ENCODE results near the gene QSOX1.

QSOX1 gene

GRCh38 chr1:180144659-180145357 lies 9.9 kb upstream of the QSOX1 start:
- TF ChIP-seq CTCF (IDR thresholded peaks at IDR 0.05; ENCODE audit: insufficient read depth, low read depth, low read length, missing control alignments), result no peak
- DNase-seq (ENCODE audit: low read depth), result no peak
- H3K4me3 ChIP-seq (ENCODE audit: low read depth, low read length), result no peak overlapping the region

- no peak overlapping the region for H3K4me3 ChIP-seq (ENCODE audit: low read depth, low read length)
- TF ChIP-seq CTCF (IDR thresholded peaks at IDR 0.05; ENCODE audit: insufficient read depth, low read depth, low read length, missing control alignments), result no peak
- DNase-seq (ENCODE audit: low read depth), result no peak
These were observed 9.2 kb upstream of the QSOX1 start for GRCh38 chr1:180145446-180145845.

DNA sequence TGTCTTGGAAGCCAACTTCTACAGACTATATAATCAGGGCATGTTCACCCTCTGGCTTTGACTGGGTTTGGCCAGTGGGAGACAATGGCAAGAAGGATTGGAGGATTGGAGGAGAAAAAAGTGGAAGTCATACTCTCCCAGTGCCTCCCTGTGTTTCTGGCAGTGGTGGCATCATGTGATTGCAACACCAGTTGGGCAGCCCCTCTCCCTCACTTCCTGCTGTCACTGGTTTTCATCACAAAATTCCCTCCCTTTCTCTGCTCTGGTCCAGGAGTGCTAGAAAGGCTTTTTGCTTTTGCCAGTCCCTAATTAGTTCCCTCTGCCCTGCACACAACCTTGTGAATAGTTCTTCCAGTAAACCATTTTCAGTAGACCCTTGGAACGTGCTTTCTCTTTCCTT lies 3.7 kb upstream of the QSOX1 start:
- DNase-seq (ENCODE audit: low read depth), result no peak
- TF ChIP-seq CTCF (IDR thresholded peaks at IDR 0.05; ENCODE audit: insufficient read depth, low read depth, low read length, missing control alignments), result no peak
- no peak overlapping the region for H3K4me3 ChIP-seq (ENCODE audit: low read depth, low read length)

GRCh38 chr1:180151508-180151907 lies 3.2 kb upstream of the QSOX1 start:
- DNase-seq (ENCODE audit: low read depth), result no peak
- no peak overlapping the region for H3K4me3 ChIP-seq (ENCODE audit: low read depth, low read length)
- no peak for TF ChIP-seq CTCF (IDR thresholded peaks at IDR 0.05; ENCODE audit: insufficient read depth, low read depth, low read length, missing control alignments)

- no peak overlapping the region for H3K4me3 ChIP-seq (ENCODE audit: low read depth, low read length)
- TF ChIP-seq CTCF (IDR thresholded peaks at IDR 0.05; ENCODE audit: insufficient read depth, low read depth, low read length, missing control alignments), result no peak
- DNase-seq (ENCODE audit: low read depth), result no peak
These were observed 2.1 kb upstream of the QSOX1 start for GRCh38 chr1:180152588-180152987.

DNA sequence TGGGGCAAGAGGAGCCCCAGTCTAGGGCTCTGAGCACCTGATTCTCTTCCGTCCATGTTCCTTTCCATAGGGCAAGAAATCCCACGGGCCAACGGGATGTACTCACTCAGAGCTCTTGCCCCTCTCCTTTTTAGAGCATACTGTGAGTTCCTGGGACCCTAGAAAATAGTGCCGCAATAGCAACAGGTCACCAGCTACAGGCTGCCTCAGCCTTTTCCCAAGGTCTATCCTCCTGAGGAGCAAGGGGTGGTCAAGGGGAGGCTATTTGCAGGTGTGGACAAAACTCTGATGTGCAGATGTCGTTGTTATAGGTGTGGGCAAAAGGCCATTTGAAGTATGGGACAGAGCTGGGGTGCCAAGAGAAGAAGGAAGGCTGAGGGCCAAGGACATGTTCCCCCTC lies 1.6 kb upstream of the QSOX1 start:
- H3K4me3 ChIP-seq (ENCODE audit: low read depth, low read length), result no peak overlapping the region
- TF ChIP-seq CTCF (IDR thresholded peaks at IDR 0.05; ENCODE audit: insufficient read depth, low read depth, low read length, missing control alignments), result no peak
- DNase-seq (ENCODE audit: low read depth), result no peak

GRCh38 chr1:180154003-180154324 lies 705 bp upstream of the QSOX1 start:
- DNase-seq (ENCODE audit: low read depth), result no peak
- H3K4me3 ChIP-seq (ENCODE audit: low read depth, low read length), result peak overlapping the region; percentile 97
- no peak for TF ChIP-seq CTCF (IDR thresholded peaks at IDR 0.05; ENCODE audit: insufficient read depth, low read depth, low read length, missing control alignments)

All from GM12865 (cell line).